CD14-positive monocyte (primary cell): ENCODE measurements around the gene OR51A4. TPM values are rescaled to one million over a fixed set of nuclear protein-coding genes. Genes with fewer than 3 reads are reported as not detected.

Experiments
- DNase-seq, 3 donors: peaks; one replicate each; pipeline ENCODE4 v3.0.0-alpha.2; 2011 to 2022
- H2AFZ ChIP-seq: 2 replicates; pipeline ENCODE4 v1.6.0; 2012; ENCODE audit warnings: mild to moderate bottlenecking, low read depth, low read length, inconsistent platforms; ENCODE audit not compliant: insufficient read depth, poor library complexity, severe bottlenecking
- H3K27ac ChIP-seq, 2 donors: 1 replicate in 1 of 2; 2 replicates in 1 of 2; pipeline ENCODE4 v1.5.1; 2012 to 2013; ENCODE audit warnings: low read length in 2 of 2, control low read depth in 1 of 2, inconsistent platforms in 1 of 2, low read depth in 1 of 2, mild to moderate bottlenecking in 1 of 2
- H3K27me3 ChIP-seq, 2 donors: one replicate each; pipeline versions ENCODE4 v1.6.0 to v1.6.1; 2011 to 2013; ENCODE audit warnings: low read length in 2 of 2; ENCODE audit not compliant: control insufficient read depth in 2 of 2, insufficient read depth in 2 of 2
- H3K36me3 ChIP-seq, 2 donors: replicated peaks in 1 of 2; 1 replicate in 1 of 2; 2 replicates in 1 of 2; pipeline versions ENCODE4 v1.5.1 to v1.6.1; 2012 to 2013; ENCODE audit warnings: low read length in 2 of 2, control low read depth in 1 of 2, inconsistent platforms in 1 of 2, mild to moderate bottlenecking in 1 of 2; ENCODE audit not compliant: insufficient read depth in 2 of 2, control insufficient read depth in 1 of 2
- H3K4me1 ChIP-seq, 2 donors: 1 replicate in 1 of 2; 2 replicates in 1 of 2; pipeline versions ENCODE4 v1.5.1 to v1.6.1; 2012 to 2013; ENCODE audit warnings: low read length in 2 of 2, control low read depth in 1 of 2, inconsistent platforms in 1 of 2, mild to moderate bottlenecking in 1 of 2, moderate library complexity in 1 of 2; ENCODE audit not compliant: insufficient read depth in 2 of 2, control insufficient read depth in 1 of 2
- H3K4me2 ChIP-seq: replicated peaks from 2 replicates; pipeline ENCODE3; 2012; ENCODE audit warnings: low read length, moderate library complexity, mild to moderate bottlenecking; ENCODE audit not compliant: poor library complexity, severe bottlenecking; ENCODE audit errors: extremely low read depth
- H3K4me3 ChIP-seq, 3 experiments: fragments of 200-600 bp in 1 of 3; sonication (generic) in 1 of 3; replicated peaks in 1 of 3; 1 replicate in 2 of 3; 2 replicates in 1 of 3; pipeline ENCODE4 v1.5.1; 2011 to 2013; ENCODE audit warnings: low read length in 3 of 3, mild to moderate bottlenecking in 3 of 3, control low read depth in 2 of 3, low read depth in 2 of 3, inconsistent platforms in 1 of 3, moderate library complexity in 1 of 3
- H3K79me2 ChIP-seq: 2 replicates; pipeline ENCODE4 v1.6.0; 2012; ENCODE audit warnings: mild to moderate bottlenecking, control low read depth, inconsistent platforms, low read length, moderate library complexity; ENCODE audit not compliant: insufficient read depth
- H3K9ac ChIP-seq: 2 replicates; pipeline ENCODE4 v1.6.0; 2017; ENCODE audit warnings: low read length, mild to moderate bottlenecking; ENCODE audit not compliant: insufficient read depth, poor library complexity, severe bottlenecking
- H3K9me3 ChIP-seq, 2 donors: replicated peaks in 1 of 2; 1 replicate in 1 of 2; 2 replicates in 1 of 2; pipeline versions ENCODE4 v1.5.1 to v1.6.1; 2012 to 2013; ENCODE audit warnings: low read length in 2 of 2, control low read depth in 1 of 2; ENCODE audit not compliant: control insufficient read depth in 1 of 2, insufficient read depth in 1 of 2
- H4K20me1 ChIP-seq: 2 replicates; pipeline ENCODE4 v1.6.0; 2012; ENCODE audit warnings: mild to moderate bottlenecking, low read length, control low read depth, moderate library complexity; ENCODE audit not compliant: insufficient read depth
- H3K27ac Mint-ChIP-seq, 7 donors: one replicate each; pipeline ENCODE4 v1.8.0; 2020; ENCODE audit warnings: mild to moderate bottlenecking in 7 of 7, mixed read lengths in 7 of 7, moderate library complexity in 6 of 7, inconsistent platforms in 2 of 7
- H3K27me3 Mint-ChIP-seq, 3 donors: one replicate each; pipeline ENCODE4 v1.8.0; 2021 to 2022; ENCODE audit warnings: low read depth in 3 of 3, mild to moderate bottlenecking in 3 of 3, mixed read lengths in 3 of 3, moderate library complexity in 3 of 3, inconsistent platforms in 1 of 3
- H3K36me3 Mint-ChIP-seq, 2 donors: one replicate each; pipeline ENCODE4 v1.8.0; 2020; ENCODE audit warnings: mixed read lengths in 2 of 2, inconsistent platforms in 1 of 2, mild to moderate bottlenecking in 1 of 2
- H3K4me1 Mint-ChIP-seq: one replicate; pipeline ENCODE4 v1.8.0; 2020; ENCODE audit warnings: mild to moderate bottlenecking, mixed read lengths
- H3K4me3 Mint-ChIP-seq, 2 donors: one replicate each; pipeline ENCODE4 v1.8.0; 2020; ENCODE audit warnings: mild to moderate bottlenecking in 2 of 2, mixed read lengths in 2 of 2, moderate library complexity in 1 of 2
- H3K9me3 Mint-ChIP-seq, 7 donors: one replicate each; pipeline ENCODE4 v1.8.0; 2020 to 2022; ENCODE audit warnings: mixed read lengths in 7 of 7, mild to moderate bottlenecking in 6 of 7, moderate library complexity in 6 of 7, inconsistent platforms in 2 of 7
- CTCF ChIP-seq: fragments of 200-600 bp; IDR thresholded peaks from one replicate; pipeline ENCODE4 v1.8.0; 2022; ENCODE audit warnings: antibody characterized with exemption, mild to moderate bottlenecking
- WGBS: methylation state at CpG from one replicate; pipeline ENCODE4 v1.1.5; 2013; ENCODE audit warnings: missing lambda C conversion rate; ENCODE audit not compliant: insufficient coverage; 5-methylcytosine and 5-hydroxymethylcytosine counted together
- intact Hi-C, 2 donors: fragments of 100-400 bp; cut with micrococcal nuclease; formaldehyde crosslinking; loops; one replicate each; pipeline versions ENCODE4 v1.15.0 to v1.15.1; 2023
- polyA plus RNA-seq, 3 donors: library from polyadenylated mRNA; depleted of rRNA in 1 of 3; unstranded in 2 of 3; stranded (reverse) in 1 of 3; fragments of 300-500 nt in 2 of 3; fragments of >200 nt in 1 of 3; fragmentation: Illumina TruSeq in 2 of 3; gene quantifications; 1 replicate in 2 of 3; 2 replicates in 1 of 3; pipeline ENCODE4 v1.2.3, GENCODE V29; 2012 to 2021

Gene OR51A4
- polyA plus RNA-seq, 3 donors: not detected

GRCh38 chr11:4919250-4919649 lies 28.2 kb downstream of the OR51A4 start, which contains the start of gene OR51G2:
Gene OR51G2 (minus strand): TSS chr11:4919350. CDS start chr11:4915663, 3,687 bp downstream.
- H3K27ac Mint-ChIP-seq: no peak within 1 kb of the TSS
- Histone ChIP-seq H3K4me2 (no peak within 1 kb of the TSS), H3K9ac (no peak within 1 kb of the TSS), H2AFZ (no peak within 1 kb of the TSS), H3K79me2 (no peaks in the 10 kb centered on the region), H3K4me1 (no peaks in the 10 kb centered on the region), H3K27me3 (no peaks in the 10 kb centered on the region), H3K36me3 (no peaks in the 10 kb centered on the region), H4K20me1 (no peaks in the 10 kb centered on the region), H3K27ac (no peak within 1 kb of the TSS), H3K9me3 (peaks cover 0 to 5% of the 10 kb centered on the region in 2 donors), H3K4me3 (no peak within 1 kb of the TSS)
- no peak within 1 kb of the TSS for H3K4me3 Mint-ChIP-seq
- H3K36me3 Mint-ChIP-seq: no peaks in the 10 kb centered on the region
- no peaks in the 10 kb centered on the region for H3K4me1 Mint-ChIP-seq
- peaks cover 2% of the 10 kb centered on the region in 3 donors for H3K27me3 Mint-ChIP-seq
- no peak for DNase-seq
- H3K9me3 Mint-ChIP-seq: peaks cover 0 to 2% (median 1%) of the 10 kb centered on the region in 7 donors
- intact Hi-C loops: no loop called here
- WGBS: 92% methylated on average over 2 of the region's 4 CpGs
- no peak for TF ChIP-seq CTCF

- no peak for TF ChIP-seq CTCF
- no peaks in the 10 kb centered on the region for H3K79me2 ChIP-seq
- no peaks in the 10 kb centered on the region for H3K36me3 ChIP-seq
- H2AFZ ChIP-seq: no peak overlapping the region
- no peaks in the 10 kb centered on the region for H3K27me3 ChIP-seq
- H3K27me3 Mint-ChIP-seq: peaks cover 2% of the 10 kb centered on the region in 3 donors
- no peak overlapping the region for H3K4me2 ChIP-seq
- H3K36me3 Mint-ChIP-seq: no peaks in the 10 kb centered on the region
- H3K4me1 ChIP-seq: no peaks in the 10 kb centered on the region
- no peak overlapping the region for H3K4me3 ChIP-seq
- no peak overlapping the region for H3K4me3 Mint-ChIP-seq
- no peaks in the 10 kb centered on the region for H4K20me1 ChIP-seq
- no peaks in the 10 kb centered on the region for H3K4me1 Mint-ChIP-seq
- no peak for DNase-seq
- no peak overlapping the region for H3K27ac Mint-ChIP-seq
- H3K9ac ChIP-seq: no peak overlapping the region
- intact Hi-C loops: no loop called here
- H3K9me3 Mint-ChIP-seq: peaks cover 0 to 4% (median 1%) of the 10 kb centered on the region in 7 donors
- H3K9me3 ChIP-seq: peaks cover 0 to 5% of the 10 kb centered on the region in 2 donors
- H3K27ac ChIP-seq: no peak overlapping the region
Measured at GRCh38 chr11:4916581-4916980, 30.8 kb downstream of the OR51A4 start.
